ENCODE measurements around the gene PAK1. TPM values are rescaled to one million over a fixed set of nuclear protein-coding genes. Genes with fewer than 3 reads are reported as not detected.
A peak's percentile ranks its signal among the peaks of the same experiment; 100 is the strongest.
"Not testable (repeated sequence)": the region's sequence is repeated elsewhere in the genome, so short reads cannot be mapped to it uniquely, and the experiment has no call there.

The PAK1 gene
- total RNA-seq, 1 experiment from 2014 or later: 88.2 TPM

DNA sequence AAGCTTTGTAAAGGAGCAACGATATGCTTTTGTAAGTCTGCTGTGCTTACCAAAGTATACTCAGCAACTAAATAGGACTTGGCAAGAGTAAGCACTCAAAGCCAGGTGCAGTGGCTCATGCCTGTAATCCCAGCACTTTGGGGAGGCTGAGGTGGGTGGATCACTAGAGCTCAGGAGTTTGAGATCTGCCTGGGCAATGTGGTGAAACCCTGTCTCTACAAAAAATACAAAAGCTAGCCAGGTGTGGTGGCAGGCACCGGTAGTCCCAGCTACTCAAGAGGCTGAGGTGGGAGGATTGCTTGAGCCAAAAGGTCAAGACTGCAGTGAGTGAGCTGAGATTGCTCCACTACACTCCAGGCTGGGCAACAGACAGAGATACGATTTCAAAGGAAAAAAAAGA, 67.5 kb downstream of the PAK1 start:
- no peak for DNase-seq (ENCODE audit: low read depth)

GRCh38 chr11:77403211-77403610, 70.7 kb downstream of the PAK1 start:
- no peak for DNase-seq (ENCODE audit: low read depth)

DNA sequence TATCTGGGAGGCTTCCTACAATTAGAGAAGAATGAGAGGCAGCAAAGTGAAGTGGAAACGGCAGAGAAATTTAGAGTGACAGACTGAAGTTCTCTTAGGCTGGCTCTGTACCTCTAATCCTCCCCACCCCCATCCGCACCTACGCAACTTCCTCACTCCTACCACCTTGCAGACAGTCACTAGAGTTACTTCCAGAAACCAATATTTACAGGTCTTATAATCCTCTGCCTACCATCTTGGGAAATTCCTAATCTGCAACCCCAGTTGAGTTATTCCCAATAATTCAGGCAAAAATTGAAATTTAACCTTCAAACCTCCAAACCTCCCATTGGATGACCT, 71.7 kb downstream of the PAK1 start:
- DNase-seq (ENCODE audit: low read depth): no peak

GRCh38 chr11:77401486-77402217, 72.2 kb downstream of the PAK1 start:
- DNase-seq (ENCODE audit: low read depth): no peak

GRCh38 chr11:77400775-77401449, 73.0 kb downstream of the PAK1 start:
- peak; percentile 47 for DNase-seq (ENCODE audit: low read depth)

DNA sequence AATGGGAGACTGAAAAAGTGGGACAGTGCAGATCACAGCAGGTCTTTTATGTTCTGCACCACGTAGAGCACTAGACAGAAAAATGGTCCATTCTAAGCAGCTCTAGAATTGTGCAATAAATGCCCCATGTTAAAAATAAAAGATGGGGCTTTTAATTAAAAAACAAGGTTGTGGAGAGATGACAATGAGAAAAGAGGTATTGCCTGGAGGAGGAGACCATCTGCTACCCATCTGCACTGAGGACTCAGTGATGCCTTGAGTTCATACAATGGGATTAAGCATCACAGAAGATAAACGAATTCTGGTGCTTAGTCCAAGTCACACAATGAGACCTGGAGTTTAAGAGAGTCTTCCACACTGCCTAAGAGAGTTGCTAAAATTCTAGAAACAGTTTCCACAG, 73.6 kb downstream of the PAK1 start:
- no peak for DNase-seq (ENCODE audit: low read depth)

DNA sequence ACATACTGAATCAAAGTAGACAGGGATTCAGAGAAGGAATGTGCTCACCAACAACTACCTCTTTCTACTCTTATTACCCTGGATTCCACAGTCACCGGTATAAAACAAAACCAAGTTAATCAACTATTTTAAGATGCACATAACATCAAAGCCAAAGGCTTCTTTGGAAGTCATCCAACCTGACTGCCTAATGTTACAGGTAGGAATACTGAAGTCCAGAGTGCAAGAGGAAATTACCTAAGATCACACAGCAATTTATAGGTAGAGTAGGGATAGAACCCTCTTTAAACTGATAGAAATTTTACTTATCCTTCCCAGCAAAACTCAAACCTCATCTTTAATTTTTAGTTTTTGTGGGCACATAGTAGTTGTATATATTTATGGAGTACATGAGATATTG, 76.3 kb downstream of the PAK1 start:
- DNase-seq (ENCODE audit: low read depth): no peak

DNA sequence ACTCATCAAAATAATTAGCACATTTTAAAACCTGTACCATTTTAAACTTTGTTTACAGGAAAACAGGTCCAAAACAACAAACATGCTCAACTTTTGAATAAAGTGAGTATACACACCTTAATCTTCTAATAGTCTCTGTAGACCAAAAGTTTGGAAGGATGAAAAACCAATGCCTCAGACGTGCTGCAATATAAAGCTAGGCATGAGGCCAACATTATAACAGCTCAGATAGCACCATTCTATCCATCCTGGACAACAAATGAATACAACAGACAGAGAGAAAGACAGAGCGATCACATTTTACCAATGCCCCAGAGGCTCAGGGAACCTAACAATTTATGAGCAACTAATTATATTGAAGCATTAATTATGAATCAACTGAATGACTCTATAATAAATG, 77.0 kb downstream of the PAK1 start:
- DNase-seq (ENCODE audit: low read depth): no peak

- DNase-seq (ENCODE audit: low read depth): no peak
Observed at GRCh38 chr11:77396305-77396704, 77.6 kb downstream of the PAK1 start.

DNA sequence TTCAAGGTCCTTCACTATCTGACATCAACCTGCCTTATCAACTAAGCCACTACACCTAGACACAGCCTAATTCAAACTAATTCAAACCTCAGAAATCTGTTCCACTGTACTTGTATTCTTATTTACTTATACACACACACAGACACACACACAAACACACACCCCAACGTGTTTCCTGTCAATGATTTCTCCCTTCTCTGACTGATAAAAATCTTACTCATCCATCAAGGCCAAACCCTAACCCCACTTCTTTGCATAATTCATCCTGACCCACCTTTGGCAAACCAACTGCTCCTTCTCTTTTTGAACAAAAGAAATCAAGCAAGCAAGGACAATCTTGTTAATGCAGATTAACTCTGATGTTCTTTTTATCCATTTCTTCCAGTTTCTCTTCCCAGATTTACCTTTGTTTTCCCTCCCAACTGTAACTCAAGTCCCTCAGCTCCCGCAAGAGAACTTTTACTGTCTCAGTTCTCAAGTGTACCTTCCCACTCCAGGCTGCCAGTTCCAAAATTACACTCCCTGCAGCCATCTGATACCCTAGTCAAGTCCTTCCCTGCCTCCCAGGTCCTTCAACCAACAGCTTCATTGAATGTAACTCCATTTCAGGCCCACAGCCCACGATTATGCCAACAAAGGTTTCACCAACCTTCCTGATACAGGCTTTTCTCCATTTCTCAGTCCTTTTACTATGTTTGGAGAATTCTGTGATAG, 78.3 kb downstream of the PAK1 start:
- no peak for DNase-seq (ENCODE audit: low read depth)

- DNase-seq (ENCODE audit: low read depth): no peak
Observed at GRCh38 chr11:77392842-77393241, 81.1 kb downstream of the PAK1 start.

- DNase-seq (ENCODE audit: low read depth): no peak
Observed at GRCh38 chr11:77387701-77388100, 86.2 kb downstream of the PAK1 start.

GRCh38 chr11:77386178-77386577, 87.7 kb downstream of the PAK1 start:
- DNase-seq (ENCODE audit: low read depth): no peak

GRCh38 chr11:77385255-77385771, 88.6 kb downstream of the PAK1 start:
- not testable (repeated sequence) for DNase-seq (ENCODE audit: low read depth)

DNA sequence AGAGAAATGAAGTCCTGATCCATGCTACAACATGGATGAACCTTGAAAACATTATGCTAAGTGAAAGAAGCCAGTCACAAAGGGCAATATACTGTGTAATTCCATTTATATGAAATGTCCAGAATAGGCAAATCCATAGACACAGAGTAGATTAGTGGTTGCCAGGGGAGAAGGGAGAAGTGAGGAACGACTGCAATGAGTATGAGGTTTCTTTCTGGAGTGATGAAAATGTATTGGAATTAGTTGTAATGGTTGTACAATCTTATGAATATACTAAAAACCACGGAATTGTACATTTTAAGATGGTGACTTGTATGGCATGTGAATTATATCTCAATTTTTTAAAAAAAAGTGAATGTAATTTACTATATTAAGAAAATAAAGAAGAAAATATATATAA, 89.3 kb downstream of the PAK1 start:
- no peak for DNase-seq (ENCODE audit: low read depth)

DNA sequence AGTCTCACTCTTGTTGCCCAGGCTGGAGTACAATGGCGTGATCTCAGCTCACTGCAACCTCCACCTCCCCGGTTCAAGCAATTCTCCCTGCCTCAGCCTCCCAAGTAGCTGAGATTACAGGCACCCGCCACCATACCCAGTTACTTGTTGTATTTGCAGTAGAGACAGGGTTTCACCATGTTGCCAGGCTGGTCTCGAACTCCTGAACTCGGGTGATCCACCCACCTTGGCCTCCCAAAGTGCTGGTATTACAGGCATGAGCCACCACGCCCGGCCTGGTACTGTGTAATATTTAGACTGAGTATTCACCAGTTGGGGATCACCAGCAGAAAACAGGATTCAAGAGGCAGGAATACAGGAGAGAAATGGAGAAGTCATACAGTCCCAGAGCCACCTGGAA, 90.5 kb downstream of the PAK1 start:
- DNase-seq (ENCODE audit: low read depth): not testable (repeated sequence)

GRCh38 chr11:77381729-77382665, 91.9 kb downstream of the PAK1 start:
- DNase-seq (ENCODE audit: low read depth): peak; percentile 83

- DNase-seq (ENCODE audit: low read depth): no peak
Observed at GRCh38 chr11:77379934-77380333, 94.0 kb downstream of the PAK1 start.

DNA sequence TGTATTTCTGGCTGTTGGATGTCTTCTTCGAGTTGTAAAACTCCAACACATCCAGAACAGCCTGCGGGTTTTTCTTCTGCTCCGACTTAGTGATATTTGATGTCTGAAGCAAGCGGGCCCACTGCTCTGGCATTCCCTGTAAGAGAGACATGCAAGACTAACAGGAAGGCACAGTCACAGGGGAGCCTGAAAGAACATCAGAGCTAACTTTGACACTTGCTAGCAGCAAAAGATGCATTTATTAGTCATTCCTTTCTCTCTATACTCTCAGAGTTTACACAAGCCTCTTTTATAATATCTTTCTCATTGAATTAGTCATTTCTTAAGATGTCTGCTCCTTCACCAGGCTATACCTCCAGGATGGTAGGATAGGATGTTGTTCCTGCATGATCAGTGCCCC, 94.6 kb downstream of the PAK1 start:
- DNase-seq (ENCODE audit: low read depth): peak; percentile 15

GRCh38 chr11:77377734-77378133, 96.2 kb downstream of the PAK1 start:
- DNase-seq (ENCODE audit: low read depth): no peak

DNA sequence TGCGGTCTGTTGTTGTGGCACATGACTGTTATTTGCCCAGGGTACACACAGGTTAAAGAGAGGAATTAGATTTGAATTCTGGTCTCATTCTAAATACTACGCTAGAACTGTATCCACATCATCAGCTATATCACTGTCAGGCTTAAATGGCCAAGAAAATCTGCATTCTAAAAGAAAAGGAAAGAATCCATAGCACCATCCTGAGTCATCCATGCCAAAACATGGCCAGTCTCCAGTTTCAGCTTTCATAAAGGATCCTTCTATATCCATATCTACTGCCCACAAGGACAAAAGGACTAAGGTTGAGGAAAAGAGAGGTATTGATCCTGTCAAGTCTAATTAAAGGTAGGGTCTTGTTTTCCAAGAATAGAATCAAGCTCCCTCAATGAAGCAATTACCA, 98.8 kb downstream of the PAK1 start:
- DNase-seq (ENCODE audit: low read depth): no peak
